Measurements from ENCODE around the gene ERCC6L2.

The ERCC6L2 gene

DNA sequence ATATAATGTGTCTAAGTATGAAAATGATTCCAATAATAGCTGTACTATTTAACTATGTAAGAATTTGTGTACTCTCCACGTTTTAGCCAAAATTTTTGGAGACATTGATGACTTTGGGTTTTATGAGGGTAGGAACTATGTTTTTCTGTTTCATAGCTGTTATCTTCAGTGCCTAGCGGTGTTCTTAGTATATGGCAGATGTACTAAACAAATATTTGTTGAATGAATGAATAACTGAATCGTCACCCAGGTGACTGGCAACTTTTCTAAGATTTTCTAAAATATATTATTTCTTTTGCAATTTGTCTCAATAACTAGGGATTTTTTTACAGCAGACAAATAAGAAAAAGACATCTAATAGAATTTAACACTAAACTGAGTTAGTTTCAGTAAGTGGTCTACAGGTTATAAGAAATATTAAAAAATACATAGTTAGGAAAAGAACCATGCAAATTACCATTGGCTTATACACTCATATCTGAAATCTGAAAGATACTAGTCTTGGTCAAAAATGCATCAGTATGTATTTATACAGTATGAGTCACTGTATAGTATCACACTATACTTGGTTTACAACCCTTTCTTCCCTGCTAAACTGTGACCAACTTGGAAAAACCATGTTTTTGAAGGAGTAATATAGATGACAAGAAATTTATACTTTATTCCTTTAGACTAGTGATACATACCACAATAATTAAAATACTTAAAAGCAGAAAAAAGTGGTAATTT, 10.5 kb upstream of the ERCC6L2 start:
- DNase-seq: no peak

DNA sequence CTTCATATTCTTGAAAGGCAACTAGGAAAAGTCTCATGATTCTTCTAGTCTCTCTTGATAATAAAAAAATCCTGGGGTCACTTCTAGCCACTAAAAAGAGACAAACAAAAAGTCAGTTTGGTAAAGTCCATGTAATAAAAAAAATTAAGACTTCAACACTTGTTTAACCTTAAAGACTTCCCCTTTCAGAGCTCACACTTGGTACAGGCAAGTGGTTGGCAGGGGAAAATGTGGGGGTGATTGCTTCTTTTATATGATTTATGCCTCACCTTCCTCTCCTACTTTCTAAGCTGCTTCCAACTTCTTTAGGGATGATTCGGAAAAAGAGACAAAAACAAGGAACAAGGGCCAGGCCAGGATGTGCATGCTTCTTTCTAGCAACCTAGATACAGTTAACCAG, 5.1 kb upstream of the ERCC6L2 start:
- DNase-seq: peak; percentile 6 to 15

DNA sequence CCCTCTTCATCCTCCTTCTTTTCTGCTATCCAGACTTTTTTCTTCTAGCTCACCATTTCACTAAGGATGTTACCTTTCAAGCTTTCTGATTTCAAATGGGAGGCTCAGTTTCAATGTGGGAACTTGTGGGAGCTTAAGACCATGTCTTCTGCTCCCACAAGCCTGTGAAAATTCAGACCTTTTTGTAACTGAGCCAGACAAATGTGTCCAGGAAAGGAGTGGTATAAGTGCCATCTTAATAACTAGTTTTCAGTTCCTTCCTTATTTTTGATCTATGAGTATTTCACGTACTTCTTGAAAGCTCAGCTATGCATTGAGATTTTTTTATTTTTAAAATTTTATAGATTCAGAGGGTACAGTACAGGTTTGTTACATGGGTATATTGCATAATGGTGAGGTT, 4.6 kb upstream of the ERCC6L2 start:
- peak; percentile 34 to 40 for DNase-seq

DNA sequence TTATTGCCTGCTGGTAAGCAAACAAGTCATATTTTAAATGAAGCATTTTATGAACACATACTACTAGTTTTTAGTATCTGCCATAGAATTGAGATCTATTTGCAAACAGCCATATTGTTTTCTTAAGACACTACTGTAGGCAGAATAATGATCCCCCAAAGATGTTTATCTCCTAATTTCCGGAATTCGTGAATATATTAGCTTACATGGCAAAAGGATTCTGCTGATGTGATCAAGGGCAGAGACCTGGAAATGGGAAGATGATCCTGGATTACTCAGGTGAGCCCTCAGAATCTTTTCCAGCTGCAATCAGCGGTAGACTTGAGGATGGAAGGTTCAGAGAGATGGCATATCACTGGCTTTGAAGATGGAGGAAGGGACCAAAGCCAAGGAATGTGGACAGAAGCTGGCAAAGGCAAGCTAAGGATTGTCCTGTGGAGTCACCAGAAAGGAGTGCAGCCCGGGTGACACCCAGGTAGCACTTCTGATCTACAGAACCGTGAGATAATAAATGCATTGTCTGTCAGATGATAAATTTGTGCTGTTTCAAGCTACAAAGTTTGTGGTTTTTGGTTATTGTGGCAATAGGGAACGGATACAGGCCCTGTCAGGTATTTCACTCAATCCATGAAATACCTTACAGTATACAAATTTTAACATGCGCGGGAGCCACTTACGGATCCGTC, 1.0 kb upstream of the ERCC6L2 start:
- DNase-seq: no peak

DNA sequence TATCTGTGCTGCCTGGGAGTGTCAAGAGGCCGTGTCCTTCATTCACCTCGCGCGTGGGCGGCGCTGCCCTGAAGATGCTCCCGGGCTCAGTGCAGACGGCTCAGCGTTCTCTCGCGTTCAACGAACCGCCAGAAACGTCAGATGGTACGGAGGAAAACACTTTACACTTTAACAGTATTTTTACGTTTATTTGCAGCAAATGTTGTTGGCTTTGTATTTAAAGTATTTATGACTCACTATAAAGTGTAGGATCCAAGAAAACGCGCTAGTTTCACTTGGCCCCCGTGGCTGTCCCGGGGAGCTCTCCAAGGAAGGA, 544 bp upstream of the ERCC6L2 start:
- DNase-seq: peak; percentile 18 to 21

DNA sequence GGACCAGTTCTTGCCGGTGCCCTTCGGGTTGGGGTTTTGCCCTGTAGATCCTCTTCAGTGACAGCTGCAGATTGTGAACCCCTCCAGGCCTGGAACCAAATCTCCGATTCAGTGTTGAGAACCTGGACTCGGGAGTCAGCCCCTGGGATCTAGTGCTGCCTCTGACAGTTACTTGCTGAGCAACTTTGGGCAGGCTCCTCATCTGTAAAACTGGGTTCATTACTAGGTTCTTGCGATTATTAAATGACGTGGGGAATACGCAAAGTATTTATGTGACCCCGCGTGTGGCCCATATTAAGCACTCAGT, 600 bp downstream of the ERCC6L2 start:
- no peak for DNase-seq

DNA sequence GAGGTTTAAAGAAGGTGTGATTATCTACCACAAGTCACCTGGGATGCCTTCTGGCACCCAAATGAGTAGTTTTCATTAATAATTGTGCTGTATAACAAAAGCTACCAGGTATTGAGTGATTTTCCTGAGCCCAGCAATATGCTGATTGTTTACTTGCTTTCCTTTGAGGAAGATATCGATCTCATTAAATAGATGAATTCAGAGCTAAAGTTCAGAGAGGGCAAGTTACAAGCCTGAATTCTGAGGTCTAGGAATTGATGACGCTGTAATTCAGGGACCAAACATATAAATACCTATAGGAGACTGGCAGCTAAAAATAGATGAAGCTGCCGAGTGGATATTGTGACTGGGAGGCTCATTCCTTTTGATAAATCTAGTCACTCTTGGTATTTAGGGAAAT, 1.1 kb downstream of the ERCC6L2 start:
- DNase-seq: peak; percentile 35 to 54

DNA sequence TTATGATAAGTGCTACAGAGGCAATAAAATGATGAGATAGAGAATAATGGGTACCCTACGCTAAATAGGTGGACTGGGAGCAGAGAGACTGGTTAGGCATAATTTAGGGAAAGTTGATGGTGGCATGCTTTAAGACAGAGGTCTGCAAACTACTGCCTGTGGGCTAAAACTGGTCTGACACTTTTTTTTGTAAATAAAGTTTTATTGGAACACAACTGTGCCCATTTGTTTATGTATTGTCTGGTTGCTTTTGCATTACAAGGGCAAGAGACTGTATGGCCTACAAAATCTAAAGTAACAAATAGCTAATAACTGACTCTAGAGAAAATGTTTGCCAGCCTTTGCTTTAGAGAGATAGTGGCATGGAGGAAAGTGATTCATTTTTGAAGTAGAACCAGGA, 2.5 kb downstream of the ERCC6L2 start:
- no peak for DNase-seq

DNA sequence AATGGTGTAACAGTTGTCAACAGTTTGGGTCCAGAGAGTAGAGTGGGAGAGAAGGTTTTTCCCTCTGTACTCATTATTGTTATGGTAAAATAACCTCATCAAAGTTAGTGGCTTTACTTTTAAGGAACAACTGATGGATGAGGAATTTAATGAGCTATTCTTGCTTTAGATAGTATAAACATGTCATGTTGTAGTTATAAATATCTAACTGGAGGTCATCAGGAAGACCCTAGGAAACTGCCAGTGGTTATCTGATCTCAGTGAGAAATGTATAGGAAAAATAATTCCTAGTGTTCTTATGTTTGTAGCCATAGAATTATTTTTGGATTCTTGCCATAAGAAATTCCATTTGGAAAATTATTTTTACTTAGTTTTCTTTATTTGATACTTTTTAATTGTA, 4.1 kb downstream of the ERCC6L2 start:
- no peak for DNase-seq

DNA sequence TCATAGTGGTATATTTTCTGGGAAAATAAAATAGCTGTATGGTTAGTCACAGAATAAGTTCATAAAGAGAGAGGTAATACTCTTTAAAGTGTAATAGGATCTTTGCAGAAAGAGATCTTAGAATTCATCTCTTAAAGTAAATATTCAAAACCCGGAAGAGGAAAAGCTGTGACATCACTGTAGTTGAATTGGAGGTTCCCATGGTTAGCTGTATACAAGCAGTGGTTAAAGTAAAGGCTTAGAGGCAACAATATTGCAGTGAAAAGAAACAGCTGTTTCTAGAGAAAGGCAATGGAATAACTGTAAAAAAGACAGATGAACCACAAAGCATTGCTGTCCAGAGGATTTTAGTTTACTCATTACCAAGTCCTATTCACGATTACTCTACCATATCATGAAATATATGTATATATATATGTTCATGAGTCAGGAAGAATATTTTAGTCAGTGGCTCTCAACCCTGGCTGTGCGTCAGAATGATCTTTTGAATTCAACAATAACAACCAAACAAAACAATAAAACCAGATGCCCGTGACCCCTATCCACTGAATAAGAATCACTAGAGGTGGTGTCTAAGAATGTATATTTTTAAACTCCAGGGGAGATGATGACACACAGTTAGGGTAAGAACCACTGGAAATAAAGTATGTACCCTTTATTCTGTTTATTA, 4.7 kb downstream of the ERCC6L2 start:
- DNase-seq: no peak

DNA sequence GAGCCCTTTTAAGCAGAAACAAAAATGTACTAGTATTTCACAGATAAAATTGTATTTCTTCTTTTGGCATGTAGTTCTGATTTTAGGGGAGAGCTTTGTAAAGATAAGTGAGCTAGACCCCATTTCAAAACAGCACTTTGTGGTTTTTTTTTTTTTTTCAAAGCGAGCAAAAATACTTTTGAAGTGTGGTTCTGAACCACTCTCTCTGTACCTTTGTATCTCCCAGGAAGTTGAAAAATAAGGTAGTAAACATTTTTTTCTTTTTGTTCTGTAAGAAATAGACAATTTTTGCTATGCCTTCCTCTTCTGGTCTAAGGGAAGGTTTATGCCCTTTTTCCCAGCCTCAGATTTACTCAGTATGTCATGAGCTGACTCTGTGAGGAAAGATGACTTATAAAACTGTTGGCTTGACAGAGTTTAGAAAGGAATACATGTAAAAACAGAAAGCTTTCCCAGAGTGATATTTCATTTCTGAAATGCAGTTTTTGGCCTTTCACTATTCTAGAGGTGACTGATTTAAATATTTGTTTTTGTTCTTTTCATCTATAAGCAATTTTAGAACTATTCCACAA, 12.5 kb downstream of the ERCC6L2 start:
- no peak for DNase-seq

DNA sequence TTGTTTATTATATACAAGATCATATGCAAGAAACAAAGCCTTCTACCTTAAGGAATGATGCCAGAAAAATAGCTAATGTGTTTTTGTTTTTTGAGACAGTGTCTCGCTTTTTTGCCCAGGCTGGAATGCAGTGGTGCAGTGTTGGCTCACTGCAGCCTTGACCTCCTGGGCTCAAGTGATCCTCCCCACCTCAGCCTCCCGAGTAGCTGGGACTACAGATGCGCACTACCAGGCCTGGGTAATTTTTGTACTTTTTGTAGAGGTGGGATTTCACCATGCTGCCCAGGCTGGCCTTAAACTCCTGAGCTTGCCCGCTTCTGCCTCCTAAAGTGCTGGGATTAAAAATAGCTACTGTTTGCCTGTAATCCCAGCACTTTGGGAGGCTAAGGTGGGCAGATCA, 15.1 kb downstream of the ERCC6L2 start:
- DNase-seq: no peak

DNA sequence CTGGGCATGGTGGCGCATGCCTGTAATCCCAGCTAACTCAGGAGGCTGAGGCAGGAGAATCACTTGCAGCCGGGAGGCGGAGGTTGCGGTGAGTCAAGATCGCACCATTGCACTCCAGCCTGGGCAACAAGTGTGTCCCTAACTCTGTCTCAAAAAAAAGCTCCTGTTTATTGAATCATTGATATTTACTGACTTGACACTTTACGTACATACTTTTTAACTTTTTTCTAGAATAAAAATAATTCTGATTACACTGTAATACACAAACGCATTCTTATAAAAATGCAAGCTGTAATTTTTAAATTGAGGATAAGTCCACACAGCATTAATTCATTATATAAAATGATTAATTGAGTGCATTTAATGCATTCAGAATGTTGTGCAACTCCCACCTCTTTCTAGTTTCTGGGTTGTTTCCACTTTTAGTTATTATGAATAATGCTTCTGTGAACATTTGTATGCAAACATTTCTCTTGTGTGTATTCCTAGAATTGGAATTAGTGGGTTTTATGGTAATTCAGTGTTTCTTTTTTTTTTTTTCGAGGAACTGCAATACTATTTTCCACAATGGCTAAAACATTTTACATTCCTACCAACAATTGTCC, 15.7 kb downstream of the ERCC6L2 start:
- no peak for DNase-seq

DNA sequence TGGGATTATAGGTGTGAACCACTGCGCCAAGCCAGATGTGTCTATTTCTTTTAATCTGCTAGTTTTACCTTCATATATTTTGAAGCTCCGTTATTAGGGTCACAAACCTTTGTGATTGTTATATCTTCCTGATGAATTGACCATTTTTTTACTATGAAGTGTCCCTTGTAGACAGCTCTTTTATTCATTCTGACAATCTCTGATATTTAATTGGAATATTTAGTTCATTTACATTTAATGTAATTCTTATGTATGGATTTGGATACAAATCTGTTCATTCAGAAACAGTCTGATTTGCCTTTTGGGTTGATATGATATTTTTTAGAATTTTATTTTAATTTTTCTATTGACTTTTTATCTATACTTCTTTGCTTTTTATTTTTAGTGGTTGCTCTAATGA, 17.2 kb downstream of the ERCC6L2 start:
- no peak for DNase-seq

DNA sequence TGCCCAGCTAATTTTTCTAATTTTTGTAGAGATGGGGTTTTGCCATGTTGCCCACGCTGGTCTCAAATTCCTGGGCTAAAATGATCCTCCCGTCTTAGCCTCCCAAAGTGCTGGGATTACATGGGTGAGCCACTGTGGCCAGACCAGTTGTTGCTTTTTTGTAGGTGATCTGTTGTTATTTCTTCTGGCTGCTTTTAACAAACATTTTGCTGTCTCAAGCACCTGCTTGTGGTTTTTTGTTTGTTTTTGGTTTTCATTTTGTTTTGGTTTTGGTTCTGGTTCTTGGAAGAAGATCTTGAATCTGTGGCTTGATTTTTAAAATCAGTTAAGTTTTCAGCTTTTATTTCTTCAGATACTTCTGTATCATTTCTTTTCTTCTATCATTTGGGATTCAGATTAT, 21.1 kb downstream of the ERCC6L2 start:
- DNase-seq: no peak

DNA sequence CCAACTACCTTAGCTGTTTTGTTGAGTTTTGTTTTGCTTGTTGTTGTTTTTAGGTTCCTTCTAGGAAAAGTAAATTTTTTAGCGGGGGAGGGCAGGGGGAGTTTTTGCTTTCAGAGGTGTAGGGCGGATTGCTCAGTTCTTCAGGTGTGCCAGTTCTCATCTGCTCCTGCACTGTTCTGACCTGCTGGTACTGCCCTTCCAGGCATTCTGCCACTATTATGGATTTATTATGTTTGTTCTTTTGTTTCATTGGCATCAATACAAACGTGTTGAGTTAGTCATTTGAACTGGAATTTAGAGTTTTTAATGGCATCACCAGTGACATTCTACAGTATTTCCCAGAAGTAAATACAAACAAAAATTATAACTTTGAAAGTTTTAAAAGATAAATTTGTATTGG, 26.0 kb downstream of the ERCC6L2 start:
- no peak for DNase-seq

DNA sequence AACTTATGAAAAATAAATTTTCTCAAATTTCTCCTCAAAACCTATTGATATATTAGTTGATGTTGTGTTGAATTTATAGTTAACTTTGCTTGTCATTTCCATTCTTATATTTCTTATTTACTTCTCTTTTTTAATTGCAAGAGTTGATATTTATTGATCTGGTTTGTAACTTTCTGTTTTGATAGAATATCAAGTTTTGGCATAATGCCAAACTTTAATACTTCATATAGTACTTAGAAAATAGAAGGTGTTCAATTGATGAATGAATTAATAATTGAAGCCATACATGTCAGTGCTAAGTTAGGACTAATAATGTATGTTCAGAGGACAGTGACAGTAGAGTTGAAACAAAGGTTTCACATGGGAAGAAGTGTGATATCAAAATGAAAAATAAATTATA, 27.9 kb downstream of the ERCC6L2 start:
- no peak for DNase-seq

DNA sequence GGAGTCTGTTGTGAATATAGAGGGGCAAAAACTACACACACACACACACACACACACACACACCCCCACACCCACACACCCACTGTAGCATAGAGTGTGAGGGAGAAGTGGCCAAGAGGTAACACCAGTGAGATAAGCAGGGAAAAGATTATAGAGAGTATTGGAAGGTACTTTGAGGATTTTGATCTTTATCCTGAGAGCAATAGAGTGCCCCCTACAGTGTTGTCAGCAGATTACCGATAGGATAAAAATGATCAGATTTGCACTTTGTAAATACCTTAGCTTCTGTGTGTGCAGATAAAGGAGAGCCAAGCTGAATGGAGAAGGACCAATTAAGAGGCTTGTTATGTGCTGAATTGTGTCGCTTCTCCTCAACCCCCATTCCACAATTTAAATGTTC, 32.3 kb downstream of the ERCC6L2 start:
- DNase-seq: no peak

DNA sequence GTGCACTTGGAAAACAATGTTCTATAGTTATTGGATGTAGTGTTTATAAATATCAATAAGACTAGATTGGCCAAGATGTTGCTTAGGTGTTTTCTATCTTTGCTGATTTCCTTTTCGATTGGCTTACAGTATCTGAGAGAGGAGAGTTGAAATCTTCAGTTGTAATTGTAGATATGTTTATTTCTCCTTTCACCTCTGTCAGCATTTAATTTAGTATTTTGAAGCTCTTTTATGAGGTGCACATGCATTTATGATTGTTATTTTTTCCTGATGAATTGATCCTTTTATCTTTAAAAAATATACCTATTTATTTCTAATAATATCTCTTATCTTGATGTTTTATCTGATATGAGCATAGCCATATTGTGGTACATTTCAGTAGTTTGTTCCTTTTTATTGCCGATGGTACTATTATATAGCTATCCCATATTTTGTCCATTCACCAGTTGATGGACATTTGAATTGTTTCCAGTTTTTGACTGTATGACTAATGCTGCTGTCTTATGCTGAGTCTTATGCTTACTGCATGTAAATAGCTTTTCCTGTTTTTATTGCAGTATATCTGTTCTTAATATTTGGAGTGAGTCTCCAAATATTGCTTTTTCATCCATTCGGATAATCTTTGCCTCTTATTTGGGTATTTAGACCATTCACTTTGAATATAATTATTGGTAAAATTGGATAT, 34.7 kb downstream of the ERCC6L2 start:
- no peak for DNase-seq

DNA sequence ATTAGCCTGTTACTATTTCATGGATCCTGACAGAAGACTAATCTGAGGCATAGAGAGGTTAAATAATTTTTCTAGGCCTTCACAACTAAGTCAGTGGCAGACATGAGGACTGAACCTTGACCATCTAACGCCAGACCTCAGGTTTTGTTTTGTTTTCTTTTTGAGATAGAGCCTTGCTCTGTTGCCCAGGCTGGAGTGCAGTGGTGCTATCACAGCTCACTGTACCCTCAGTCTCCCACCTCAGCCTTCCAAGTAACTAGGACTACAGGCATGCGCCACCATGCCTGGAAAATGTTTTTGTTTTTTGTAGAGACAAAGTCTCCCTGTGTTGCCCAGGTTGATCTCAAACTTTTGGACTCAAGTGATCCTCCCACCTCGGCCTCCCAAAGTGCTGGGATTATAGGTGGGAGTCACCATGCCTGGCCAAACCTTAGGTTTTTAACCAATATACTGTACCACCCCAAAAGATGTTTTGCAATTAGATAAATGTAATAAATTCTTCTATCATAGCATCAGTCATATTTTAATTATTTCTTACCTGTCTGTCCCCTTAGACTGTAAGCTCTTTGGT, 35.4 kb downstream of the ERCC6L2 start:
- no peak for DNase-seq

DNA sequence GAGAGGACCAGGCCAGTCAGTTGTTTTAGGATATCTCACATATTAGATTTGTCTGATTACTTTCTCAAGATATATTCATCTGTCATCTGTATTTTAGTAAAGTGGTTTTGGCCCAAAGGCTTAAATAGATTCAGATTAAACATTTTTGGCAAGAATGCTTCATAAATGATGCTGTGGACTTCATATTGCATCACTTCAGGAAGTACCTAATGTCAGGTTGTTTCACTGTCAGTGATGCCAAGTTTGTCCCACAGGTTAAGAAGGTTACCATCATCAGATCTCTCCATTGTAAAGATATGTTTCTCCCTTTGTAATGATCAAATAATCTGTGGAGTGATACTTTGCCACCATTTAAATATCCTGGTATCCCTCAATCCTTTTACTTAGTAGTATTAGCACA, 37.3 kb downstream of the ERCC6L2 start:
- DNase-seq: no peak

DNA sequence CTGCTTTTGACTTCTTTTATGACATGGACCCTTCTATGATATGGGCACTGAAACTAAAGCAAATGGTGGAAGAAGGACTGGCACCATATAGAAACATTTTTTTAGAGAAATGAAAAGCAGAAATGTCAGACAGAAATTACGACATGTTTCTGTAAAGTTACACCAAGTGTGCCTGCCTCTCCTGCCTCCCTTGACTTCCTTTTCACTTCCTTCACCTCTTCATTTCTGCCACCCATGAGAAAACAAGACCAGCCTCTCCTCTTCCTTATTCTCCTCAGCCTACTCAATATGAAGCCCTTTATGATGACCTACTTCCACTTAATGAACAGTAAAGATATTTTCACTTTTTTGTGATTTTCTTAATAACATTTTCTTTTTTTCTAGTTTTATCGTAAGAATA, 44.5 kb downstream of the ERCC6L2 start:
- peak; percentile 37 to 58 for DNase-seq

DNA sequence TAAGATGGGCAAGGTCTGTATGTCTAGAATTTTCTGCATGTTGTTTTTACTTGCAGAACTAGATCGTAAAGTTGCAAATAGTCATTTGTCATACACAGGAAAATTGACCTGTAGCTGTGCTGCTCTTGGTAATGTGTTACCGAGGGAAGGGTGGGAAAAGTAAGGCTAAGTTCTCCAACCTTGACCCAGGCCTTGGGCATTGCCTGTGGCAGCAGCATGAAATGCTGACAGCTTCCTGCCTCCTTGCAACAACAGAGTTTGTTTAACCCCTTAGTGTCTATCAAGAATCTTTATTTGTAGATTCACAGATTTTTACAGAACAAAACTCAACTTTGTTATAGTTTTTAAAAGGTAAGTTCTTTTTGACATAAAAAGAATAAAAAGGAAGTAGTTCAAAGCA, 48.3 kb downstream of the ERCC6L2 start:
- DNase-seq: no peak

Data from Kasumi-1 (cell line).